Measurements from ENCODE around the gene LGSN.
"Not testable (repeated sequence)": the region's sequence is repeated elsewhere in the genome, so short reads cannot be mapped to it uniquely, and the experiment has no call there.

LGSN gene, protein sequence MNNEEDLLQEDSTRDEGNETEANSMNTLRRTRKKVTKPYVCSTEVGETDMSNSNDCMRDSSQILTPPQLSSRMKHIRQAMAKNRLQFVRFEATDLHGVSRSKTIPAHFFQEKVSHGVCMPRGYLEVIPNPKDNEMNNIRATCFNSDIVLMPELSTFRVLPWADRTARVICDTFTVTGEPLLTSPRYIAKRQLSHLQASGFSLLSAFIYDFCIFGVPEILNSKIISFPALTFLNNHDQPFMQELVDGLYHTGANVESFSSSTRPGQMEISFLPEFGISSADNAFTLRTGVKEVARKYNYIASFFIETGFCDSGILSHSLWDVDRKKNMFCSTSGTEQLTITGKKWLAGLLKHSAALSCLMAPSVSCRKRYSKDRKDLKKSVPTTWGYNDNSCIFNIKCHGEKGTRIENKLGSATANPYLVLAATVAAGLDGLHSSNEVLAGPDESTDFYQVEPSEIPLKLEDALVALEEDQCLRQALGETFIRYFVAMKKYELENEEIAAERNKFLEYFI

DNA sequence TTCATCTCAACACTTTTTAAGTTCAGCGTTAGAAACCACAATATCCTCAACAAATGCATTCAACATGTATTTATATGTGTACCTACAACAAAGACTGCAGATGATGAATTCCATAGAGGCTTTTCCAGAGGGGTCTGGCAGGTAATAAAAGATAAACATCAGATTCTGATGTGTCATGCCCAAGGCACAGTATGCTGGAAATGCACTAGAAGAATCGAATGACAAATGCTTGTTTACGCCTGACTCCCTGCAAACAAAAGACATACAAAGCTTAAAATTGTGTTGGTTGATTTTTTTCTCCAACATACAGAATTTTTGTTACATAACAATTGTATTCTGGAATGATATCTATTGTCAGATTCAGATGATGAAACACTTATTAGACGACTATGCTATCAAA lies at the start of gene LGSN:
Gene LGSN (minus strand): TSS at position 45 of the 400 bp plus-strand sequence. CDS start 40 bp downstream, at position 5.
- DNase-seq, result no peak

DNA sequence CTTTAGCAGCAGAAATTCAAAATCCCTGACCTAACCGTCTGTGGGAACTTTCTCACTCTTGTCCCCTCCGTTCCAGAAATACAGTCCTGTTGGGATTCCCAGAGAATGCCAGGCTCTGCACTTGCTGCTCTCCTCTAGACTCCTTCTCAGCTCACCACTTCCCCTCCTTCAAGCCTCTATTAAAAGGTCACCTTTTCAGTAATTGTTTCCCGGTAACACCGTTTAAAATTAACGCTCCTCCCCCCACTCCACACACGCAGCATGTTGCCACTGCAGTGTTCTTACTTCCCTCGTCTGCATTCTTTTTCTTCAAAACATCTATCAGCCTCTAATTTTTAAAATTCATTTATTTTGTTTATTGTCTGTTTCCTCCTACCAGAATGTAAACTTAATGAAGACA lies 48.6 kb upstream of the LGSN start:
- DNase-seq, result no peak

DNA sequence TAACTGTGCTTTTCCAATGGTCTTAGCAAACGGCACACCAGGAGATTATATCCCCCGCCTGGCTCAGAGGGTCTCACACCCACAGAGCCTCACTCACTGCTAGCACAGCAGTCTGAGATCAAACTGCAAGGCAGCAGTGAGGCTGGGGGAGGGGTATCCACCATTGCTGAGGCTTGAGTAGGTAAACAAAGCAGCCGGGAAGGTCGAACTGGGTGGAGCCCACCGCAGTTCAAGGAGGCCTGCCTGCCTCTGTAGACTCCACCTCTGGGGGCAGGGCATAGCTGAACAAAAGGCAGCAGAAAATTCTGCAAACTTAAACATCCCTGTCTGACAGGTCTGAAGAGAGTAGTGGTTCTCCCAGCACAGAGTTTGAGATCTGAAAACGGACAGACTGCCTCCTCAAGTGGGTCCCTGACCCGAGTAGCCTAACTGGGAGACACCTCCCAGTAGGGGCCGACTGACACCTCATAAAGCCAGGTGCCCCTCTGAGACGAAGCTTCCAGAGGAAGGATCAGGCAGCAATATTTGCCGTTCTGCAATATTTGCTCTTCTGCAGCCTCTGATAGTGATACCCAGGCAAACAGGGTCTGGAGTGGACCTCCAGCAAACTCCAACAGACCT lies 42.8 kb upstream of the LGSN start:
- not testable (repeated sequence) for DNase-seq

DNA sequence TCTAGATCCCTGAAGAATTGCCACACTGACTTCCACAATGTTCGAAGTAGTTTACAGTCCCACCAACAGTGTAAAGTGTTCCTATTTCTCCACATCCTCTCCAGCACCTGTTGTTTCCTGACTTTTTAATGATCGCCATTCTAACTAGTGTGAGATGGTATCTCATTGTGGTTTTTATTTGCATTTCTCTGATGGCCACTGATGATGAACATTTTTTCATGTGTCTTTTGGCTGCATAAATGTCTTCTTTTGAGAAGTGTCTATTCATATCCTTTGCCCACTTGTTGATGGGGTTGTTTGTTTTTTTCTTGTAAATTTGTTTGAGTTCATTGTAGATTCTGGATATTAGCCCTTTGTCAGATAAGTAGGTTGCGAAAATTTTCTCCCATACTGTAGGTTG lies 37.6 kb upstream of the LGSN start:
- not testable (repeated sequence) for DNase-seq

DNA sequence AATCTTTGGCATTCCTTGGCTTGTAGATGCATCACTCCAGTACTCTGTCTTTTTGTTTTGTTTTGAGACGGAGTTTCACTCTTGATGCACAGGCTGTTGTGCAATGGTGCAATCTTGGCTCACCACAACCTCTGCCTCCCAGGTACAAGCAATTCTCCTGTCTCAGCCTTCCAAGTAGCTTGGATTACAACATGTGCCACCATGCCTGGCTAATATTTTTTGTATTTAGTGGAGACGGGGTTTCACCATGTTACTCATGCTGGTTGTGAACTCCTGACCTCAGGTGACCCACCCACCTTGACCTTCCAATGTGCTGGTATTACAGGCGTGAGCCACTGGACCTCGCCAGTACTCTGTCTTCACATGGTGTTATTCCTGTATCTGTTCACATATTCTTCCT lies 35.8 kb upstream of the LGSN start:
- DNase-seq, result no peak

DNA sequence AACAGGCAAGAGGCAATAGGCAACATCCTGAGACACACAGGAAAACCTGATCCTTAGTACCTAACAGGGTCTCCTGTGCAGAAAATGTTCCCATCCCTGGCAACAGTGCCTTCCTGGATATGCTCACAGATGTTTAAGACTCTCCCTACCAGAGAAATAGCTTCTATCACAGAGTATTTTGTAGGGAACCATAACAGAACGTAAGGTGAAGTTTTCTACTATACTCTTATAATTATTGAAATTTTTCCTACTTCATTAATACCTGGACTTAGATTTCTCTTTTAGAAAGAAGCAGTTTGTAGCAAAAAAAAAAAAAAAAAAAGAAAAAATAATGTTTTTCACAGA lies 33.5 kb upstream of the LGSN start:
- DNase-seq, result no peak

DNA sequence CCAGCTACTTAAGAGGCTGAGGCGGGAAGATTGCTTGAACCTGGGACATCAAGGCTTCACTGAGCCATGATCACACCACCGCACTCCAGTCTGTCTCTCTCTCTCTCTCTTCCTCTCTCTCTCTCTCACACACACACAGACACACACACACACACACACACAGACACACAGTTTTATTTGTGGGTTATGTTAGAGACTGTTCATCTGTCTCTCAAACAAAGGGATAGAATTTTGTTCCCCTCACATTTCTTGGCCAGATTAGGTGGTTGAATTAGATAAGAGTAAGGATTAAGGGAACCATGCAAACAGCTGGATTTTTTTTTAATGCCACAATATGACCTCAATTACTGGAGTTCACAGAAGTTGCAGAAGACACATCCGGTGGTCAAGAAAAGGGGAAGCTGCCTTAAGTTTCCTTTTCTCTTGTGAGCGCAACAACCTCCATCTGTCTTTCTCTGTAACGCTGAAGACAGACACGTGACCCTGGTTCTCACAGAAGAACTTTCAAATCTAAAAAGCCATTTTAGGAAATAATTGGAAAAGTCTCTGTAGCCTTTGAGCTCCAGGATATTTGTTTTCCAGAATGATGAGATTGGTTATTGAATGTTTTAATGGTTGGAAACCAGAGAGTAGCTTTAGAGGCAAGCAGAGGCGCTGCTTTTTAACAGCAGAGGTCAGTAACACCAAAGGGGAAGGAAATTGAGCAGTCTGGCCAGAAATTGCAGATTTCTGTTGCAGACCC lies 32.9 kb upstream of the LGSN start:
- no peak for DNase-seq

DNA sequence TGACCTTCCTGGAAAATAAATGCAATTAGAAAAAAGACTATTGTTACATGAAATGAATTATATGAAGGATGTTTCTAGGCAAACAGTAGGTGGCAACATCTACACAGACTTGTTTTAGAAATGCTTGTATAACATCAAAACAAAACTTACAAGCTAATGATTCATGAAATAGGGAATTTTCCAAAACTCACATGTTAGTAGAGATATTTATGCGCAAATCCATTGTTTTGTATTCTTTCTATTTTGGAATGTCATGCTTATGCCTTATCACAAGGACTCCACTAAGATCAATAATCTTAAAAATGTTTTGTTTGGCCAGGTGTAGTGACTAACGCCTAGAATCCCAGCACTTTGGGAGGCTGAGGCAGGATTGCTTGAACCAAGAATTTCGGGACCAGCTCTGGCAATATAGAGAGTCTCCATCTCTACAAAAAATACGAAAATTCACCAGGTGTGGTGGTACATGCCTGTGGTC lies 32.3 kb upstream of the LGSN start:
- DNase-seq, result no peak

DNA sequence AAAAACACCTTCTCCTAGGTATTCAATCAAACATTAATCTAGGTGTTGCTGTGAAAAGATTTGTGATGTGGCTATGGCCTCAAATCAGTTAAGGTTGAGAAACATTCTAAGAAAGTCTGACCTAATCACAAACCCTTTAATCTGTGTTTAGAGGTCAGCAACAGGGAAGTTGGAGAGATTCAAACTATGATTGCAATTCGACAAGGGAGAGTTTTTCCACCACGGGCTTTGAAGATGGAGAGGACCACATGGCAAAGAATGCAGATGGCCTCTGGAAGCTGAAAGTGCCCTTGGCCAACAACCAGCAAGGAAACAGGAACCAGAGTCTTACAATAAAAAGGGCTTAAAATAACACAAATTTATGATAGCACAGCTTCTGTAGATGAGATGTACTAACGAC lies 29.6 kb upstream of the LGSN start:
- DNase-seq, result no peak

DNA sequence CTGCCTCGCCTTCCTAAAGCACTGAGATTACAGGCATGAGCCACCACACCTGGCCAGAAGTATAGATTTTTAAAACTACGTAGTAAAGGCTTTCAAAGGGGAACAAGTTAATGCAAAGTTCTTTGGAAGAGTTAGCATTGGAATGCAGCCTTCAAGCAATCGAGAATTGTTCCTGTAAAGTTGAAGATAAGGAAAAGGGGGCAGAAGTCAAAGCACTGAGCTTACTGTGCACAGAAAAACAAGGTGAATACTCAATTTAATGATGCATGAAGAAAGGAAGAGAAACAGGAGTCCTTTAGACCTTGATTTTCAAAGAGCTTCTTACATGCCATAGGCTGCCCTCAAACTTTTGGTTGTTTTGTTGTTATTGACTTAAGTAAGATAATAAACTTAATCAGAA lies 29.1 kb upstream of the LGSN start:
- no peak for DNase-seq

DNA sequence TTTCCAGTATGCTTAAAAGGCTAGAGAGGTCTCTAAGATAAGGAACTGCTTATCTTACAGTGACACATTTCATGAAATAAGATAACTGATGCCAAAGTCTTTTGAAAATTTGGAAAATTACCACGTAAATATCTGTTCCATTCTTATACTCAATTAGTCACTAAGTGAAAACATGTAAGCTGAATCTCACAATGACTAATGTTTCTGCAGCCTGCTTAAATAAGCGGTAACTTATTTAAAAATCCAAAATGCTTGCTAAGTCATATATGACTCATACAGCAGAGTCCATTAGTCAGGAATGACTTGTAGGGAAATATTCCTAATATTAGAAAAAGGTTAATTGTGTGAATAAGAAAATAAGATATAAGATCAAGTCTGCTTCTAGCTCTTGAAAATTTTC lies 27.8 kb upstream of the LGSN start:
- DNase-seq, result no peak

DNA sequence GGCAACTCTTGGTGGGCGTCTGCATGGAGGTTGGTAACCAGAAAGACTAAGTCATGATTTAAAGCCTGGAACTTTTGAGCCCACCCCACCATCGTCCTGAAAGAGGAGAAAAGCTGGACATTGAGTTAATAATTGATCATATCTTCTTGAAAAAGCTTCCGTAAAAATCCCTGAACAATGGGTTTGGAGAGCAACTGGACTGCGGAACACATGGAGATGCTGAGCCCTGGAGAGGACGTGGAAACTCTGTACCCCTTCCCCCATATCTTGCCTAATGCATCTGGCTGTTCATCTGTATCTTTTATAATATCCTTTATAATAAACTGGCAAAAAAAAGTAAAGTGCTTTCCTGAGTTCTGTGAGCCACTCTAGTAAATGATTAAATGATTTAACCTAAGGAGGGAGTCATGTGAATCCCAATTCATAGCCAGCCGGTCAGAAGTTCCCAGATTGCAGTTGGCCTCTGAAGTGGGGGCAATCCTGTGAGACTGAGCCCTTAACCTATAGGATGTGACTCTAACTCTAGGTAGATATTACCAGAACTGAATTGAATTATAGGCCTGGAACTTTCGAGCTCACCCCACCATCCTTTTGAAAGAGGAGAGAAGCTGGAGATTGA lies 26.5 kb upstream of the LGSN start:
- DNase-seq, result no peak

DNA sequence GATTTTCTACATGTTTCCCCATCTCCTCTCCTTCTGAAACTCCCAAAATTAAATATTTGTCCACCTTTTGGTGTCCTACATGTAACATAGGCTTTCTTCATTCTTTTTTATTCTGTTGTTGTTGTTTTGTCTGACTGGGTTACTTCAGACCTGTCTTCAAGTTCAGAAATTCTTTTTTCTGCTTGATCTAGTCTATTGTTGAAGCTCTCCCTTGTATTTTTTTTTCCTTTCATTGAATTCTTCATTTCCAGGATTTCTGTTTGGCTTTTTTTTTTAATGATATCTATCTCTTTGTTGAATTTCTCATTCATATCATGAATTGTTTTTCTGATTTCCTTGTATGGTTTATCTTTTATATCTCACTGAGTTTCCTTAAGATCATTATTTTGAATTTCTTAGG lies 20.6 kb upstream of the LGSN start:
- DNase-seq, result no peak

DNA sequence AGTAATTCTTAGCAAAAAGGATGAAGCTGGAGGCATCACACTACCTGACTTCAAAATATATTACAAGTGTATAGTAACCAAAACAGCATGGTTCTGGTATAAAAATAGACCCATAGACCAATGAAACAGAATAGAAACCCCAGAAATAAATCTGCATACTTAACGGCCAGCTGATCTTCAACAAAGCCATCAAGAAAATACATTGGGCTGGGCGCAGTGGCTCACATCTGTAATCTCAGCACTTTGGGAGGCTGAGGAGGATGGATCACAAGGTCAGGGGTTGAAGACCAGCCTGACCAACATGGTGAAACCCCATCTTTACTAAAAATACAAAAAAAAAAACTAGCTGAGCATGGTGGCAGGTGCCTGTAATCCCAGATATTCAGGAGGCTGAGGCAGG lies 14.9 kb upstream of the LGSN start:
- not testable (repeated sequence) for DNase-seq

DNA sequence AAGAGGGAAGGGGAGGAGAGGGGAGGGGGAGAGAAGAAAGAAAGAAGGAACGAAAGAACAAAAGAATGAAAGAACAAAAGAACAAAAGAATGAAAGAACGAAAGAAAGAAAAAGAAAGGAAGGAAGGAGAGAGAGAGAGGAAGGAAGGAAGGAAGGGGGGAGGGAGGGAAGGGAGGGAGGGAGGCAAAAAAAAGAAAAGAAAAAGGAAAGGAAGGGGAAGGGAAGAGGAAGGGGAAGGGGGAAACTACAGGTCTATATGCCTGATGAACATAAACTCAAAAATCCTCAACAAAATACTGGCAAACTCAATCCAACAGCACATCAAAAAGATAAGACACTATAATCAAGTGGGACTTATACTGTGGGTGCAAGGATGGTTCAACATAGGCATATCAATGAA lies 13.7 kb upstream of the LGSN start:
- DNase-seq, result no peak

DNA sequence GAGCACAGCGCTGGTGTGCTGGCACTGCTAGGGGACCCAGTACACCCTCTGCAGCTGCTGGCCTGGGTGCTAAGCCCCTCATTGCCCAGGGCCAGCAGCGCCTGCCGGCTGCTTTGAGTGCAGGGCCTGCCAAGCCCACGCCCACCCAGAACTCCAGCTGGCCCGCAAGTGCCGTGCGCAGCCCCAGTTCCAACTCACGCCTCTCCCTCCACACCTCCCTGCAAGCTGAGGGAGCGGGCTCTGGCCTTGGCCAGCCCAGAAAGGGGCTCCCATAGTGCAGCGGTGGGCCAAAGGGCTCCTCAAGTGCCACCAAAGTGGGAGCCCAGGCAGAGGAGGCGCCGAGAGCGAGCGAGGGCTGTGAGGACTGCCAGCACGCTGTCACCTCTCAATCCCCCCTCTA lies 6.8 kb upstream of the LGSN start:
- DNase-seq, result not testable (repeated sequence)

DNA sequence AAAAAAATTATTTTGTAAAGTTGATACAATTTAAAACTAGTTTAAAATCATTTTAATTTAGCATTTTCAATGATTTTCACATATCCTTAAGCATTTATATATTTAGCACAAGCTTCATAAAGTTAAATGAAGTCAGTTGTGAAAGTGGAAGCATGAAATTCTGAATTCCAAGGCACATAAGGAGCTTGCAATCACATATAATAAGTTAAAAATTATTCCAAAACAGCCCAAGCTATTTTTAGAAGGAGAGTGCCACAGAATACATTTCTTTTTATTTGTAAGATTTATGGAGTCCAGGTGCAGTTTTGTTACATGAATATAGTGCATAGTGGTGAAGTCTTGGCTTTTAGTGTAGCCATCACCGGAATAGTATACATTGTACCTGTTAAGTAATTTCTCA lies 3.2 kb upstream of the LGSN start:
- no peak for DNase-seq

DNA sequence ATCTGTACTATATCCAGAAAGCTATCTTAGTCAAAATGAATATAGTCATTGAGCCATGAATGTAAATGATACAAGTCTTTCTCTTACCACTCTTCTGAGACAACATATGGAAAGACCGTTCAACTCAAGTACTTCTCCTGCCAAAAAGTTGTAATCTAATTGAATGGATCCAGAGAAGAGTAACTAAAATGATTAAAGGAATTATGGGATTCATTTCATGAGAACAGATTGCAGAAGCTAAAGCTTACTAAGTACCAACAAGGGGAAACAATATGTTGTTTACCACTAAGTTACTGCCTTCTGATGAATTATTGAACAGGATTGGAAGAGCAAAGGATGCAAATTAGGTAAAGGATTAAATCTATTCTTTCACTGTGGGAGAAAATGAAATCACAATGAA lies 2.0 kb upstream of the LGSN start:
- no peak for DNase-seq

DNA sequence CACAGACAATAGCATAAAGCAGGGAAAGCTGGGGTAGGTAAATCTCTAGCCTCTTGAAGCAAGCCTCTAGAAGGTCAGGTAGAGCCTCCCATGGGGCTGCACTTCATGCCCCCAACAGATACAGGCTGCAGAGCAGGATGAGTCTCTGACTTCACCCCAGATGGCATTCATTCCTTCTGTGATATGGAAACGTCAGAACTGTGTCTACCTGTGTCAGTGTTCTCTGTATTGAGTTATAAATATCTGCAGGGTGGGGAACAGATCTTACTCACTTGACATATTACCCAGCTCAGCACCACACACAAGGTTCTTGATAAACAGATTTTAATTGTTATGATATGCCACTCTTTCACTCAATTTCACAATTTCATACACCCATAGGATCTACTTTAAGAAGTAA lies 2.1 kb downstream of the LGSN start:
- DNase-seq, result no peak

DNA sequence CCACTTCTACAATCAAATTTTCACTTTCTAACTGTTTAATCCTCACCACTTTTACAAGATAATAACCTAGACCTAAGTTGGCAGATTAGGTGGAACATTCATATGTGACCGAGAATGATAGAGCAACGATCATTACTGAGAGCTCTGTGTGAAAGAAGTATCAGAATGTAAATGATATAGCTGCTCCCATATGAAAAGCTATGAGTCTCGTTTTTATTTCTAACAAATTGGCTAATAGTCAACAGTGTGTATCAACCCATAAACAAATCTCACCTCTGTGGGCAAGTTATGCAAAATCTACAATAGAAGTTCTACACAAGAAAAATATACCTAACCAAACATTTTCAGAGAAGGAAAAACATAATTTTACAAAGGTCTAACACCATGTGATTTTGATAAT lies 3.7 kb downstream of the LGSN start:
- no peak for DNase-seq

DNA sequence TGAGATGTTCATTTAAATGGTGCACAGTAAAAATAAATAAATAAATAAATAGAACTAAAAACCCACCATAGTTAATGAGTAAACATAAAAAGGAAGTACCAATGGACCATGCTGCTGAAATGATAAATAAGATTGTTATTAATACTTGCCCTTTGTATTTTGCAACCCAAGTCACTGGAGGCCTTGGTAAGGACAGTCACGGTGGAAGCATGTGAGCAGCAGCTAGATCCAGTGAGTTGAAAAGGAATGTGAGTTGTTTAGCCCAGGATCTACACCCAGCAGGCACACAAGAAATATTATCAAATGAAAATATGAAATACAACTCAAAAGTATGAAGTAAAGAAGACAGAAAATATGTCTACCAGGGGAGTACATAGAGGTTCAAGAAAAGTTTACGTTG lies 6.7 kb downstream of the LGSN start:
- no peak for DNase-seq

DNA sequence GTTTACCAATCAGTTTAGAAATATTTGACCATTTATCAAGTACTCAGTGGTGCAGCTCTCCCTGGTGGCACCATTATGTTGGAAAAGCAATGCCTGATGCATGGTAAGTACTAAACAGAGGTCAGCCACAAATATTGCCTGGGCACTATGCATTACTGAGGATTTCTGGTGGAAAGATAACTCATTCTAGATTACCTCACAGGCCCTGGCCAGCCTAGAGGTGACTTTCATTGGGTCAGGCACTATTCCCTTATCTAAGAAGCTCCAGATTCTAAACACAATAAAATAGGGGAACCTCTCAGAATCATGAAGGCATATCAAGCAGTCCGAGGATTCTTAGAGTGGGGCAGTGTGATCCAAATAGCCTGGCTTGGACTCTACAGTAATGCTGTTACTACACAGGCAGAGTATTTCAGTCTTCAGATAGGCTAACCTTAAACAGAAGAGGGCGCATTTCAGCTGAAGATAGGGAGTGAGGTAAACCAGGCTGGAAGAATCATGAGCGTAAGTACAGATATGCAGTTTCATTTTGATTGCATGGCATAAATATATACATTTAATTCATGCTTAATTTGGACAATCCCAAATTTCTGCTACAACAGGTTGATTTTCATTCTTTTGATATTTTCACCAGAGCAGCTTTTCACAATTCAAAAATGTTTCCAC lies 12.1 kb downstream of the LGSN start:
- DNase-seq, result no peak

DNA sequence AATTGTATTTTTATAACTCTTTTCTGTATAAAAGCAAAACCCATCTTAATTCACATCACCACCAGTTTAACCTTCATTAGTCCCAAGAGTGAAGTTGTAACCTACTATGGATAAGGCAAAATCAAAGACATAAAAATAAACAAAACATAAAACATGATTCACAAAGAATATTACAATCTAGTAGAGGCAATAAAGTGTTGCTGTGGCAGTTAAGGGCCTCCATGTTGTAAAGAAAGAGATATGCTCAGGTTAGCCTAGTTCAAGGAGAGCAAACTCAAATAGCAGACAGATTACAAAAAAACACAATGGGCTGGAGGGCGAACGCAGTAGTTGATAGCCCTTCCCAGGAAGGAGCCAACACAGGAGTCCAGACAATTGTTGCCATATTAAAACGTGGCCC lies 13.4 kb downstream of the LGSN start:
- no peak for DNase-seq
